H1 (cell line): ENCODE results near the gene ZBTB49. TPM values are rescaled to one million over a fixed set of nuclear protein-coding genes. Genes with fewer than 3 reads are reported as not detected.

Experiments used
- BRCA1 ChIP-seq: IDR thresholded peaks from 2 replicates; pipeline ENCODE4 v1.6.1; 2012; ENCODE audit warnings: low read depth, low read length, improper control_type of control experiment
- CBX8 ChIP-seq: fragments of 300-800, 300-1000 bp; sonication (generic); IDR thresholded peaks from 2 replicates; pipeline ENCODE4 v1.7.1; 2016; ENCODE audit warnings: low read depth, low read length, borderline replicate concordance
- CTBP2 ChIP-seq: IDR thresholded peaks from 2 replicates; pipeline ENCODE4 v1.7.0; 2011; ENCODE audit warnings: borderline replicate concordance, mild to moderate bottlenecking, moderate library complexity, mixed read lengths, low read length; ENCODE audit not compliant: insufficient read depth, insufficient read length
- GTF2F1 ChIP-seq: IDR thresholded peaks from 2 replicates; pipeline ENCODE4 v1.6.1; 2012; ENCODE audit warnings: low read depth, low read length, improper control_type of control experiment, borderline replicate concordance
- HDAC6 ChIP-seq: IDR thresholded peaks from one replicate; pipeline ENCODE4 v1.7.1; 2012; ENCODE audit warnings: low read depth, mild to moderate bottlenecking, inconsistent platforms, low read length, moderate library complexity
- polyA plus RNA-seq, 7 experiments: library from polyadenylated mRNA; depleted of rRNA in 3 of 7; stranded (reverse) in 5 of 7; unstranded in 2 of 7; fragments of >200 nt in 5 of 7; fragments of 200-250 nt in 2 of 7; gene quantifications; 1 replicate in 5 of 7; 2 replicates in 1 of 7; 4 replicates in 1 of 7; pipeline versions ENCODE4 v1.2.1 to v1.2.3, GENCODE V29; 2011 to 2013; ENCODE audit warnings: missing spikeins in 2 of 7, mixed read lengths in 2 of 7
- total RNA-seq: library from RNA; stranded (reverse); fragmentation: NEBNext Ultra II Directional; extraction: Animal tissue kit (Norgen Biotek cat#: 25700); gene quantifications from 2 replicates; pipeline ENCODE4 v1.2.1, GENCODE V29; 2021
- TF ChIP-seq, protein P1 (sequence below): fragments of 300-600 bp; sonication (generic); IDR thresholded peaks from 2 replicates; pipeline ENCODE4 v1.7.1; 2012; ENCODE audit warnings: low read length, moderate library complexity, mild to moderate bottlenecking, inconsistent platforms; ENCODE audit not compliant: insufficient replicate concordance
- TF ChIP-seq, protein P2 (sequence below): IDR thresholded peaks from 2 replicates; pipeline ENCODE4 v1.6.1; 2012; ENCODE audit warnings: inconsistent platforms

Gene ZBTB49
- total and polyA plus RNA-seq, 2 of the 8 experiments (the other 6 are each of a cell fraction or from before 2014, with no cell fraction given): 4.2 to 6.8 TPM

DNA sequence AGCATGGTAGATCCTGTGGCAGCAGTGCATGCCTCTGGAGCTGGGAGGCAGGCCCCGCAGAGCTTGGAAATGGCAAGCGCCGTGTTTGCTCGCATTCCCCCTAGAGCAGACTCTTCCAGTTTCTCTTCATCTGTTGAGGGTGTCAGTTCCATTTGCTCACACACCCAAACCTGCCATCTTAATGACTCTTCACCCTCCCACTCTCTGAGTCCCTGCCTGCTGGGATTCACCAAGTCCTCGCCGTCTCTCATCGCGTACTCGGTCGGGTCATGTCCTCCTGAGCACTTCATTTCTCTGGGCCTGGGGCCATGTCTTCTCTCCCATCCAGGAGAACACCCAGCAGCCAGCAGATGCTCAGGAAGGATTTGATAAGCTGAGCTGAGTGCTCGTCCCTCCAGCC is 16.9 kb downstream of the ZBTB49 start (continued):
- TF ChIP-seq, protein P1, sequence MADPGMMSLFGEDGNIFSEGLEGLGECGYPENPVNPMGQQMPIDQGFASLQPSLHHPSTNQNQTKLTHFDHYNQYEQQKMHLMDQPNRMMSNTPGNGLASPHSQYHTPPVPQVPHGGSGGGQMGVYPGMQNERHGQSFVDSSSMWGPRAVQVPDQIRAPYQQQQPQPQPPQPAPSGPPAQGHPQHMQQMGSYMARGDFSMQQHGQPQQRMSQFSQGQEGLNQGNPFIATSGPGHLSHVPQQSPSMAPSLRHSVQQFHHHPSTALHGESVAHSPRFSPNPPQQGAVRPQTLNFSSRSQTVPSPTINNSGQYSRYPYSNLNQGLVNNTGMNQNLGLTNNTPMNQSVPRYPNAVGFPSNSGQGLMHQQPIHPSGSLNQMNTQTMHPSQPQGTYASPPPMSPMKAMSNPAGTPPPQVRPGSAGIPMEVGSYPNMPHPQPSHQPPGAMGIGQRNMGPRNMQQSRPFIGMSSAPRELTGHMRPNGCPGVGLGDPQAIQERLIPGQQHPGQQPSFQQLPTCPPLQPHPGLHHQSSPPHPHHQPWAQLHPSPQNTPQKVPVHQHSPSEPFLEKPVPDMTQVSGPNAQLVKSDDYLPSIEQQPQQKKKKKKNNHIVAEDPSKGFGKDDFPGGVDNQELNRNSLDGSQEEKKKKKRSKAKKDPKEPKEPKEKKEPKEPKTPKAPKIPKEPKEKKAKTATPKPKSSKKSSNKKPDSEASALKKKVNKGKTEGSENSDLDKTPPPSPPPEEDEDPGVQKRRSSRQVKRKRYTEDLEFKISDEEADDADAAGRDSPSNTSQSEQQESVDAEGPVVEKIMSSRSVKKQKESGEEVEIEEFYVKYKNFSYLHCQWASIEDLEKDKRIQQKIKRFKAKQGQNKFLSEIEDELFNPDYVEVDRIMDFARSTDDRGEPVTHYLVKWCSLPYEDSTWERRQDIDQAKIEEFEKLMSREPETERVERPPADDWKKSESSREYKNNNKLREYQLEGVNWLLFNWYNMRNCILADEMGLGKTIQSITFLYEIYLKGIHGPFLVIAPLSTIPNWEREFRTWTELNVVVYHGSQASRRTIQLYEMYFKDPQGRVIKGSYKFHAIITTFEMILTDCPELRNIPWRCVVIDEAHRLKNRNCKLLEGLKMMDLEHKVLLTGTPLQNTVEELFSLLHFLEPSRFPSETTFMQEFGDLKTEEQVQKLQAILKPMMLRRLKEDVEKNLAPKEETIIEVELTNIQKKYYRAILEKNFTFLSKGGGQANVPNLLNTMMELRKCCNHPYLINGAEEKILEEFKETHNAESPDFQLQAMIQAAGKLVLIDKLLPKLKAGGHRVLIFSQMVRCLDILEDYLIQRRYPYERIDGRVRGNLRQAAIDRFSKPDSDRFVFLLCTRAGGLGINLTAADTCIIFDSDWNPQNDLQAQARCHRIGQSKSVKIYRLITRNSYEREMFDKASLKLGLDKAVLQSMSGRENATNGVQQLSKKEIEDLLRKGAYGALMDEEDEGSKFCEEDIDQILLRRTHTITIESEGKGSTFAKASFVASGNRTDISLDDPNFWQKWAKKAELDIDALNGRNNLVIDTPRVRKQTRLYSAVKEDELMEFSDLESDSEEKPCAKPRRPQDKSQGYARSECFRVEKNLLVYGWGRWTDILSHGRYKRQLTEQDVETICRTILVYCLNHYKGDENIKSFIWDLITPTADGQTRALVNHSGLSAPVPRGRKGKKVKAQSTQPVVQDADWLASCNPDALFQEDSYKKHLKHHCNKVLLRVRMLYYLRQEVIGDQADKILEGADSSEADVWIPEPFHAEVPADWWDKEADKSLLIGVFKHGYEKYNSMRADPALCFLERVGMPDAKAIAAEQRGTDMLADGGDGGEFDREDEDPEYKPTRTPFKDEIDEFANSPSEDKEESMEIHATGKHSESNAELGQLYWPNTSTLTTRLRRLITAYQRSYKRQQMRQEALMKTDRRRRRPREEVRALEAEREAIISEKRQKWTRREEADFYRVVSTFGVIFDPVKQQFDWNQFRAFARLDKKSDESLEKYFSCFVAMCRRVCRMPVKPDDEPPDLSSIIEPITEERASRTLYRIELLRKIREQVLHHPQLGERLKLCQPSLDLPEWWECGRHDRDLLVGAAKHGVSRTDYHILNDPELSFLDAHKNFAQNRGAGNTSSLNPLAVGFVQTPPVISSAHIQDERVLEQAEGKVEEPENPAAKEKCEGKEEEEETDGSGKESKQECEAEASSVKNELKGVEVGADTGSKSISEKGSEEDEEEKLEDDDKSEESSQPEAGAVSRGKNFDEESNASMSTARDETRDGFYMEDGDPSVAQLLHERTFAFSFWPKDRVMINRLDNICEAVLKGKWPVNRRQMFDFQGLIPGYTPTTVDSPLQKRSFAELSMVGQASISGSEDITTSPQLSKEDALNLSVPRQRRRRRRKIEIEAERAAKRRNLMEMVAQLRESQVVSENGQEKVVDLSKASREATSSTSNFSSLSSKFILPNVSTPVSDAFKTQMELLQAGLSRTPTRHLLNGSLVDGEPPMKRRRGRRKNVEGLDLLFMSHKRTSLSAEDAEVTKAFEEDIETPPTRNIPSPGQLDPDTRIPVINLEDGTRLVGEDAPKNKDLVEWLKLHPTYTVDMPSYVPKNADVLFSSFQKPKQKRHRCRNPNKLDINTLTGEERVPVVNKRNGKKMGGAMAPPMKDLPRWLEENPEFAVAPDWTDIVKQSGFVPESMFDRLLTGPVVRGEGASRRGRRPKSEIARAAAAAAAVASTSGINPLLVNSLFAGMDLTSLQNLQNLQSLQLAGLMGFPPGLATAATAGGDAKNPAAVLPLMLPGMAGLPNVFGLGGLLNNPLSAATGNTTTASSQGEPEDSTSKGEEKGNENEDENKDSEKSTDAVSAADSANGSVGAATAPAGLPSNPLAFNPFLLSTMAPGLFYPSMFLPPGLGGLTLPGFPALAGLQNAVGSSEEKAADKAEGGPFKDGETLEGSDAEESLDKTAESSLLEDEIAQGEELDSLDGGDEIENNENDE: no peak
- TF ChIP-seq BRCA1: no peak
- no peak for TF ChIP-seq GTF2F1
- TF ChIP-seq CTBP2: no peak
- TF ChIP-seq CBX8: no peak
- no peak for TF ChIP-seq HDAC6
- TF ChIP-seq, protein P2, sequence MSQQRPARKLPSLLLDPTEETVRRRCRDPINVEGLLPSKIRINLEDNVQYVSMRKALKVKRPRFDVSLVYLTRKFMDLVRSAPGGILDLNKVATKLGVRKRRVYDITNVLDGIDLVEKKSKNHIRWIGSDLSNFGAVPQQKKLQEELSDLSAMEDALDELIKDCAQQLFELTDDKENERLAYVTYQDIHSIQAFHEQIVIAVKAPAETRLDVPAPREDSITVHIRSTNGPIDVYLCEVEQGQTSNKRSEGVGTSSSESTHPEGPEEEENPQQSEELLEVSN: no peak
- TF ChIP-seq, all 59 proteins: peak for 0
